ENCODE results near the gene AGK.
"Not testable (repeated sequence)": the region's sequence is repeated elsewhere in the genome, so short reads cannot be mapped to it uniquely, and the experiment has no call there.

The AGK gene

GRCh38 chr7:141676618-141677017 is 125.4 kb downstream of the AGK start:
- no peak for DNase-seq
- no peak for TF ChIP-seq CTCF (IDR thresholded peaks at IDR 0.05; ENCODE audit: low read depth, low read length)
- H3K36me3 ChIP-seq, result no peaks in the 10 kb centered on the region
- H3K27me3 ChIP-seq (ENCODE audit: insufficient read depth, low read depth, severe bottlenecking), result no peaks in the 10 kb centered on the region
- H3K9me3 ChIP-seq (ENCODE audit: severe bottlenecking), result no peaks in the 10 kb centered on the region
- no peak overlapping the region for H3K27ac ChIP-seq
- no peak overlapping the region for H3K4me3 ChIP-seq (ENCODE audit: low read depth, low read length)

- H3K27me3 ChIP-seq (ENCODE audit: insufficient read depth, low read depth, severe bottlenecking), result no peaks in the 10 kb centered on the region
- no peak for TF ChIP-seq CTCF (IDR thresholded peaks at IDR 0.05; ENCODE audit: low read depth, low read length)
- no peaks in the 10 kb centered on the region for H3K36me3 ChIP-seq
- no peak overlapping the region for H3K4me3 ChIP-seq (ENCODE audit: low read depth, low read length)
- no peak for DNase-seq
- H3K9me3 ChIP-seq (ENCODE audit: severe bottlenecking), result no peaks in the 10 kb centered on the region
- no peak overlapping the region for H3K27ac ChIP-seq
Measured at GRCh38 chr7:141679014-141679413, 127.8 kb downstream of the AGK start.

GRCh38 chr7:141685285-141686023 is 134.2 kb downstream of the AGK start:
- Histone ChIP-seq H3K36me3 (no peaks in the 10 kb centered on the region), H3K27ac (no peak overlapping the region), H3K4me3 (ENCODE audit: low read depth, low read length) (no peak overlapping the region), H3K9me3 (ENCODE audit: severe bottlenecking) (no peaks in the 10 kb centered on the region), H3K27me3 (ENCODE audit: insufficient read depth, low read depth, severe bottlenecking) (peaks cover 5% of the 10 kb centered on the region)
- no peak for TF ChIP-seq CTCF (IDR thresholded peaks at IDR 0.05; ENCODE audit: low read depth, low read length)
- DNase-seq, result no peak

GRCh38 chr7:141686074-141686473 is 134.9 kb downstream of the AGK start:
- Histone ChIP-seq H3K36me3 (no peaks in the 10 kb centered on the region), H3K4me3 (ENCODE audit: low read depth, low read length) (no peak overlapping the region), H3K27ac (no peak overlapping the region), H3K27me3 (ENCODE audit: insufficient read depth, low read depth, severe bottlenecking) (peaks cover 5% of the 10 kb centered on the region), H3K9me3 (ENCODE audit: severe bottlenecking) (no peaks in the 10 kb centered on the region)
- no peak for TF ChIP-seq CTCF (IDR thresholded peaks at IDR 0.05; ENCODE audit: low read depth, low read length)
- no peak for DNase-seq

- Histone ChIP-seq H3K4me3 (ENCODE audit: low read depth, low read length) (no peak overlapping the region), H3K27ac (no peak overlapping the region), H3K27me3 (ENCODE audit: insufficient read depth, low read depth, severe bottlenecking) (peaks cover 5% of the 10 kb centered on the region), H3K9me3 (ENCODE audit: severe bottlenecking) (no peaks in the 10 kb centered on the region), H3K36me3 (no peaks in the 10 kb centered on the region)
- DNase-seq, result no peak
- no peak for TF ChIP-seq CTCF (IDR thresholded peaks at IDR 0.05; ENCODE audit: low read depth, low read length)
Measured at GRCh38 chr7:141686670-141687069, 135.5 kb downstream of the AGK start.

GRCh38 chr7:141688043-141688442 is 136.8 kb downstream of the AGK start:
- DNase-seq, result no peak
- Histone ChIP-seq H3K4me3 (ENCODE audit: low read depth, low read length) (no peak overlapping the region), H3K9me3 (ENCODE audit: severe bottlenecking) (no peaks in the 10 kb centered on the region), H3K27me3 (ENCODE audit: insufficient read depth, low read depth, severe bottlenecking) (peaks cover 5% of the 10 kb centered on the region), H3K36me3 (no peaks in the 10 kb centered on the region), H3K27ac (no peak overlapping the region)
- TF ChIP-seq CTCF (IDR thresholded peaks at IDR 0.05; ENCODE audit: low read depth, low read length), result no peak

GRCh38 chr7:141689072-141689825 is 138.0 kb downstream of the AGK start:
- H3K36me3 ChIP-seq; H3K9me3 ChIP-seq (ENCODE audit: severe bottlenecking); H3K4me3 ChIP-seq (ENCODE audit: low read depth, low read length); DNase-seq; H3K27me3 ChIP-seq (ENCODE audit: insufficient read depth, low read depth, severe bottlenecking); H3K27ac ChIP-seq: not testable (repeated sequence)
